WI38 (cell line): ENCODE data around the gene LDB3.

ENCODE experiments used
- H3K4me3 ChIP-seq: 2 replicates; pipeline ENCODE4 v1.5.1; 2011; ENCODE audit warnings: low read depth, mild to moderate bottlenecking, control low read depth, low read length
- CTCF ChIP-seq: IDR thresholded peaks from 2 replicates; pipeline ENCODE4 v1.5.1; 2012; ENCODE audit warnings: low read depth, mild to moderate bottlenecking, control low read depth, low read length

The LDB3 gene

GRCh38 chr10:86693275-86693674, 25.0 kb downstream of the LDB3 start:
- H3K4me3 ChIP-seq, result no peak overlapping the region
- TF ChIP-seq CTCF, result no peak

GRCh38 chr10:86693721-86694369, 25.5 kb downstream of the LDB3 start:
- H3K4me3 ChIP-seq, result no peak overlapping the region
- peak; percentile 76 for TF ChIP-seq CTCF

GRCh38 chr10:86698207-86698940, 30.1 kb downstream of the LDB3 start:
- H3K4me3 ChIP-seq, result no peak overlapping the region
- no peak for TF ChIP-seq CTCF

GRCh38 chr10:86699125-86699524, 30.8 kb downstream of the LDB3 start:
- H3K4me3 ChIP-seq, result no peak overlapping the region
- no peak for TF ChIP-seq CTCF

- H3K4me3 ChIP-seq, result no peak overlapping the region
- no peak for TF ChIP-seq CTCF
These were observed 31.2 kb downstream of the LDB3 start for GRCh38 chr10:86699541-86699940.

- no peak for TF ChIP-seq CTCF
- H3K4me3 ChIP-seq, result no peak overlapping the region
These were observed 31.9 kb downstream of the LDB3 start for GRCh38 chr10:86699991-86700840.
